Chondrocyte (in vitro differentiated cells): ENCODE data around the gene S1PR1. TPM values are rescaled to one million over a fixed set of nuclear protein-coding genes. Genes with fewer than 3 reads are reported as not detected.
A peak's percentile ranks its signal among the peaks of the same experiment; 100 is the strongest.
"Not testable (repeated sequence)": the region's sequence is repeated elsewhere in the genome, so short reads cannot be mapped to it uniquely, and the experiment has no call there.

Source experiments
- DNase-seq: peaks from one replicate; pipeline ENCODE4 v3.0.0; 2021; ENCODE audit warnings: mixed read lengths, low spot score
- H3K27ac Mint-ChIP-seq: one replicate; pipeline ENCODE4 v1.8.0; 2021; ENCODE audit warnings: mild to moderate bottlenecking, moderate library complexity, mixed read lengths; ENCODE audit not compliant: unreplicated experiment
- H3K27me3 Mint-ChIP-seq: 2 replicates; pipeline ENCODE4 v1.8.0; 2021; ENCODE audit warnings: low read depth, mixed read lengths
- H3K36me3 Mint-ChIP-seq: 2 replicates; pipeline ENCODE4 v1.8.0; 2021; ENCODE audit warnings: low read depth, mixed read lengths
- H3K4me1 Mint-ChIP-seq: 2 replicates; pipeline ENCODE4 v1.8.0; 2021; ENCODE audit warnings: low read depth, mild to moderate bottlenecking, mixed read lengths
- H3K4me3 Mint-ChIP-seq: one replicate; pipeline ENCODE4 v1.8.0; 2021; ENCODE audit warnings: mild to moderate bottlenecking, moderate library complexity, mixed read lengths; ENCODE audit not compliant: unreplicated experiment
- H3K9me3 Mint-ChIP-seq: 2 replicates; pipeline ENCODE4 v1.8.0; 2021; ENCODE audit warnings: low read depth, mixed read lengths
- long read RNA-seq: library from polyadenylated mRNA; stranded (forward); transcript quantifications from one replicate; pipeline ENCODE4 v2.0.0, GENCODE V29; 2021
- total RNA-seq: library from RNA; stranded (reverse); gene quantifications from 3 replicates; pipeline ENCODE4 v1.2.1, GENCODE V29; 2021
- TF ChIP-seq, protein P1 (sequence below): fragments of 200-600 bp; sonication (generic); IDR thresholded peaks from 2 replicates; pipeline ENCODE4 v1.5.0; 2021; ENCODE audit warnings: antibody characterized with exemption, mild to moderate bottlenecking, moderate library complexity

S1PR1 gene
- 0.15 to 0.40 TPM (median 0.17 TPM) in 3 replicates for total RNA-seq
- long read RNA-seq: 0 reads

GRCh38 chr1:101236516-101237228 is at the start of gene S1PR1:
Gene S1PR1, plus strand, starts transcription at chr1:101237019. Its CDS starts 1,966 bp downstream, at chr1:101238985.
- no peak for DNase-seq
- Mint-ChIP-seq H3K9me3 (peaks cover 2% of the 10 kb centered on the region), H3K27ac (peak within 1 kb of the TSS; percentile 50), H3K36me3 (peaks cover 2% of the 10 kb centered on the region), H3K4me1 (peaks cover 35% of the 10 kb centered on the region), H3K4me3 (peak within 1 kb of the TSS; percentile 87), H3K27me3 (peaks cover 23% of the 10 kb centered on the region)
- TF ChIP-seq, protein P1, sequence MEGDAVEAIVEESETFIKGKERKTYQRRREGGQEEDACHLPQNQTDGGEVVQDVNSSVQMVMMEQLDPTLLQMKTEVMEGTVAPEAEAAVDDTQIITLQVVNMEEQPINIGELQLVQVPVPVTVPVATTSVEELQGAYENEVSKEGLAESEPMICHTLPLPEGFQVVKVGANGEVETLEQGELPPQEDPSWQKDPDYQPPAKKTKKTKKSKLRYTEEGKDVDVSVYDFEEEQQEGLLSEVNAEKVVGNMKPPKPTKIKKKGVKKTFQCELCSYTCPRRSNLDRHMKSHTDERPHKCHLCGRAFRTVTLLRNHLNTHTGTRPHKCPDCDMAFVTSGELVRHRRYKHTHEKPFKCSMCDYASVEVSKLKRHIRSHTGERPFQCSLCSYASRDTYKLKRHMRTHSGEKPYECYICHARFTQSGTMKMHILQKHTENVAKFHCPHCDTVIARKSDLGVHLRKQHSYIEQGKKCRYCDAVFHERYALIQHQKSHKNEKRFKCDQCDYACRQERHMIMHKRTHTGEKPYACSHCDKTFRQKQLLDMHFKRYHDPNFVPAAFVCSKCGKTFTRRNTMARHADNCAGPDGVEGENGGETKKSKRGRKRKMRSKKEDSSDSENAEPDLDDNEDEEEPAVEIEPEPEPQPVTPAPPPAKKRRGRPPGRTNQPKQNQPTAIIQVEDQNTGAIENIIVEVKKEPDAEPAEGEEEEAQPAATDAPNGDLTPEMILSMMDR: no peak

DNA sequence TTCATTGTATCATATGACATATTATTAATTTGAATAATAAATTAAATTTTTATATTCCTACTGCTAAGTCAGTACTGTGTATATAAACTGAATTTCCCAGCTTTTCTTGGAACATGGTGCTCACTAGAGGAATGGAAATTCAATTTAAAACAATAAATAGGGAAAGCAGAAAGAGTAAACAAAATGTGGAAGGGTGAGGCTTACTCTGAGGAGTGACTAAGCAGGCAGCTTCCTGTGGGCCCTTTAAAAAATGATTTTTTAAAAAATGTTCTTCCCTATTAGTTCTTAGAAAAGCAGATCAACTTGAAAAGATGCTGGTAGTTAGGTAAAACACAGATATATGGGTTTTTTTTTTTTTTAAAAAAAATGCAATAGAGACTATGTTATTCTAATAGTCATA is 49.5 kb upstream of the S1PR1 start:
- H3K36me3 Mint-ChIP-seq: peaks cover 3% of the 10 kb centered on the region
- no peak overlapping the region for H3K4me3 Mint-ChIP-seq
- TF ChIP-seq, protein P1: no peak
- H3K27ac Mint-ChIP-seq: no peak overlapping the region
- peaks cover 6% of the 10 kb centered on the region for H3K4me1 Mint-ChIP-seq
- peaks cover 5% of the 10 kb centered on the region for H3K27me3 Mint-ChIP-seq
- H3K9me3 Mint-ChIP-seq: no peaks in the 10 kb centered on the region
- no peak for DNase-seq

DNA sequence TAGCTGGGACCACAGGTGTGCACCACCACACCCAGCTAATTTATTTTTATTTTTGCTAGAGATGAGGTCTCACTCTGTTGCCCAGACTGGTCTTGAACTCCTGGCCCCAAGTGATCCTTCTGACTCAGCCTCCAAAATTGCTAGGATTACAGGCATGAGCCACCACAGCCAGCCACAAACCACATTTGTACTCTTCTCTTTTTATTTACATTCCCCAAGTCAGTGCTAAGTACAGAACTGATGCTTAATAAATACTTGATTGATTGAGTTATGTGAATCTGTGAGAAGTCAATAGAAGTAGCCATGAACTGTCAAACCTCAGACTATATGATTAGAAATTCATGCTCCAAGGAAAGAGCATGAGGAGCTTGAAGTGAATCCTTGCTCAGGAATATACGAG is 48.5 kb upstream of the S1PR1 start:
- Mint-ChIP-seq H3K27me3 (peaks cover 7% of the 10 kb centered on the region), H3K36me3 (peaks cover 3% of the 10 kb centered on the region)

GRCh38 chr1:101188968-101189367 is 47.9 kb upstream of the S1PR1 start:
- H3K9me3 Mint-ChIP-seq, DNase-seq, H3K36me3 Mint-ChIP-seq, H3K27ac Mint-ChIP-seq, H3K4me1 Mint-ChIP-seq, H3K4me3 Mint-ChIP-seq: not testable (repeated sequence)
- peaks cover 10% of the 10 kb centered on the region for H3K27me3 Mint-ChIP-seq

More for the DNA sequence above, 48.5 kb upstream of the S1PR1 start:
- no peak overlapping the region for H3K4me3 Mint-ChIP-seq
- peaks cover 6% of the 10 kb centered on the region for H3K4me1 Mint-ChIP-seq
- TF ChIP-seq, protein P1: no peak
- no peaks in the 10 kb centered on the region for H3K9me3 Mint-ChIP-seq
- no peak overlapping the region for H3K27ac Mint-ChIP-seq
- DNase-seq: no peak

DNA sequence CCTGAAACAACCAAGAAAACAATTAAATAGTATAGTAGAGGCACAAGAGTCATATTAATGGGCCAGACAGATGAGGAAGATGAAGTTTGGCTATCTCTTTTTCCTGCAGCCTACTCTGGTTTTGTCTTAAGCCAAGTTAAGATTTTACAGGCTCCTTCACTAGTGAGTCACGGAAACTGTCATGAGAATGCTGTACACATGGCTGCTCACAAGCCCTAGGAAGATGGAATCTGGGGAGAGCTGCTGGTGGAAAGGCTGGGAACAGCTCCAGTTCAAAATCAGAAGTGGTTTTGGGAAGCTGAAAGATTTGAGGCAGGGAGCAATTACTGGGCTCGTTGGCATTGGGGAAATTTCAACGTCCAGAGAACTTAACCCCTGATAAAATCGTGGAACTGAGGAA is 46.4 kb upstream of the S1PR1 start:
- H3K4me1 Mint-ChIP-seq: peaks cover 6% of the 10 kb centered on the region
- TF ChIP-seq, protein P1: no peak
- DNase-seq: no peak
- H3K9me3 Mint-ChIP-seq: no peaks in the 10 kb centered on the region
- H3K36me3 Mint-ChIP-seq: peaks cover 3% of the 10 kb centered on the region
- H3K27ac Mint-ChIP-seq: no peak overlapping the region
- no peak overlapping the region for H3K4me3 Mint-ChIP-seq
- peaks cover 13% of the 10 kb centered on the region for H3K27me3 Mint-ChIP-seq

DNA sequence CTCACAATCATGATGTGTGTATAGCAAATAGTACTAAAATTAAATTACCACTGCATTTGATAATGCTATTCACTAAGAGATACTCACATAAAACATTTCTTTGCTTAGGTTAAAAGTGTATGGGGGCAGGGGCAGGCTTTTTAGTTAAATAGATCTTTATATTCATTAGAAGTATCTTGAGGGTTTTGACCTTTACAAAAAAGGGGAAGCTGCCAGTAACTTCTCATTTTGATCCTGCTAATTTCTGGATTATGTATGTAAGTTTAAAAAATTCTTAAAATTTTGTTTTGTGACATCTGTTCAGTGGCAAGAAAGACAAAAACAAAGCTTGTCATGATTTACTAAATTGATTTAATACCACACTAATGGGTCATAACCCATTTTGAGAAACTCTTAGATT is 45.8 kb upstream of the S1PR1 start:
- no peak overlapping the region for H3K4me3 Mint-ChIP-seq
- peaks cover 13% of the 10 kb centered on the region for H3K27me3 Mint-ChIP-seq
- no peak for DNase-seq
- no peak overlapping the region for H3K27ac Mint-ChIP-seq
- peaks cover 3% of the 10 kb centered on the region for H3K4me1 Mint-ChIP-seq
- H3K9me3 Mint-ChIP-seq: no peaks in the 10 kb centered on the region
- TF ChIP-seq, protein P1: no peak
- H3K36me3 Mint-ChIP-seq: peaks cover 3% of the 10 kb centered on the region
